ENCODE results near the gene ATAD3C.
"Not testable (repeated sequence)": the region's sequence is repeated elsewhere in the genome, so short reads cannot be mapped to it uniquely, and the experiment has no call there.

Gene ATAD3C

GRCh38 chr1:1517973-1518620 is 68.6 kb downstream of the ATAD3C start:
- no peaks in the 10 kb centered on the region for H3K27me3 Mint-ChIP-seq (ENCODE audit: low read depth)

GRCh38 chr1:1518621-1519007 is 69.1 kb downstream of the ATAD3C start:
- not testable (repeated sequence) for DNase-seq (ENCODE audit: low spot score); H3K9me3 Mint-ChIP-seq; H3K4me3 Mint-ChIP-seq; H3K4me1 Mint-ChIP-seq (ENCODE audit: low read depth); H3K27ac Mint-ChIP-seq; H3K27me3 Mint-ChIP-seq (ENCODE audit: low read depth); H3K36me3 Mint-ChIP-seq (ENCODE audit: low read depth)

More at GRCh38 chr1:1517973-1518620, 68.6 kb downstream of the ATAD3C start:
- Mint-ChIP-seq H3K4me3 (no peak overlapping the region), H3K27ac (no peak overlapping the region), H3K36me3 (ENCODE audit: low read depth) (peaks cover 10% of the 10 kb centered on the region), H3K4me1 (ENCODE audit: low read depth) (no peaks in the 10 kb centered on the region), H3K9me3 (no peaks in the 10 kb centered on the region)
- DNase-seq (ENCODE audit: low spot score): no peak
